ENCODE measurements around the gene CEP295NL. TPM values are rescaled to one million over a fixed set of nuclear protein-coding genes. Genes with fewer than 3 reads are reported as not detected.

Gene CEP295NL
- total RNA-seq, 4 donors from 2014 or later, result 0.78 to 6.6 (median 2.3) TPM

DNA sequence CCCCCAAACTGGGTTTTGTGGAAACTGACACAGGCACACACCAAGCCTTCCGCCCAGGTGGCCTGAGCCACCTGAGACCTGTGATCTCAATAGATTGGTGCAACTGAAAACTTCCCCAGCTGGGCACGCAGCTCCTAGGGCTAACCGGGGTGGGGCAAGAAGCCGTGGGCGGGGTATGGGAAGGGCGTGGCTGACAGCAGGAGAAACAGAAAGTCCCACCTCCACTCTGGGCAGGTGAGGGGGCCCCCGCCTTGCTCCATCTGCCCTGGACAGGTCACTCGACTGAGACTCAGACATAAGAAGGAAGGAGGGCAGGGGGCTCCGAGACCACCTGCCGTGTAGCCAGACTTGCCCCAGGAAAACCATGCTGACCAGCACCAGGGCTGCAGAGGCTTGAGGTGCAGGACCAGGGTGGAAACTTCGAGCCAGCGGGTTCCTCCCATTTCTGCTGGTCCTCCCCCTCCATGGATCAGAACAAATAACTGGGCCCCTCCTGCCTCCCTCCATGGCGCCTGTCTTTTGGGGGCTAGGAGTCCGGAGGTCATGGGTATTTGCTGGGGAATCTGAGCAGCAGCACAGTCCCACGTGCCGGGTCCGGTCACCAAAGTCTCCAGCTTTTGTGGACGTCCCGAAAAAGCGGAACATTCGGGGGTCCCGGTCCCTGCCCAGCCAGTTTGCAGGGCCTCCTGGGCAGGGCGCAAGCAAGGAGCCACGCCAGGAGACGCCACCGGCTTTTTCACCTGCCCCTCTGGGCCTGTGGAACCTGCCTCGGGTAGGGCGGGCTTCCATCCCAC lies 20.9 kb upstream of the CEP295NL start:
- peaks cover 0 to 3% (median 0%) of the 10 kb centered on the region in 4 donors for H3K36me3 ChIP-seq
- intact Hi-C loops (cut with DNase I), result loop anchor here (5.0 kb wide), 2 partner anchors 42 to 48 kb away; no protein-coding TSS in a partner anchor
- 11% methylated on average over 6 of the region's 28 CpGs for WGBS
- TF ChIP-seq, protein P1, sequence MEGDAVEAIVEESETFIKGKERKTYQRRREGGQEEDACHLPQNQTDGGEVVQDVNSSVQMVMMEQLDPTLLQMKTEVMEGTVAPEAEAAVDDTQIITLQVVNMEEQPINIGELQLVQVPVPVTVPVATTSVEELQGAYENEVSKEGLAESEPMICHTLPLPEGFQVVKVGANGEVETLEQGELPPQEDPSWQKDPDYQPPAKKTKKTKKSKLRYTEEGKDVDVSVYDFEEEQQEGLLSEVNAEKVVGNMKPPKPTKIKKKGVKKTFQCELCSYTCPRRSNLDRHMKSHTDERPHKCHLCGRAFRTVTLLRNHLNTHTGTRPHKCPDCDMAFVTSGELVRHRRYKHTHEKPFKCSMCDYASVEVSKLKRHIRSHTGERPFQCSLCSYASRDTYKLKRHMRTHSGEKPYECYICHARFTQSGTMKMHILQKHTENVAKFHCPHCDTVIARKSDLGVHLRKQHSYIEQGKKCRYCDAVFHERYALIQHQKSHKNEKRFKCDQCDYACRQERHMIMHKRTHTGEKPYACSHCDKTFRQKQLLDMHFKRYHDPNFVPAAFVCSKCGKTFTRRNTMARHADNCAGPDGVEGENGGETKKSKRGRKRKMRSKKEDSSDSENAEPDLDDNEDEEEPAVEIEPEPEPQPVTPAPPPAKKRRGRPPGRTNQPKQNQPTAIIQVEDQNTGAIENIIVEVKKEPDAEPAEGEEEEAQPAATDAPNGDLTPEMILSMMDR (IDR thresholded peaks at IDR 0.05), result no peak
- peak in 1 of 2 donors; percentile 19 for TF ChIP-seq POLR2AphosphoS5 (IDR thresholded peaks at IDR 0.05)
- DNase-seq (ENCODE audit: extremely low spot score), result no peak
- no peaks in the 10 kb centered on the region for H3K27me3 ChIP-seq
- peak overlapping the region; percentile 81 to 95 (median 91) for H3K4me3 ChIP-seq
- peak overlapping the region; percentile 92 to 99 (median 96) for H3K27ac ChIP-seq (replicated peaks in 1 of 4)
- peaks cover 48 to 83% (median 74%) of the 10 kb centered on the region in 4 donors for H3K4me1 ChIP-seq
- H3K9me3 ChIP-seq, result no peaks in the 10 kb centered on the region

DNA sequence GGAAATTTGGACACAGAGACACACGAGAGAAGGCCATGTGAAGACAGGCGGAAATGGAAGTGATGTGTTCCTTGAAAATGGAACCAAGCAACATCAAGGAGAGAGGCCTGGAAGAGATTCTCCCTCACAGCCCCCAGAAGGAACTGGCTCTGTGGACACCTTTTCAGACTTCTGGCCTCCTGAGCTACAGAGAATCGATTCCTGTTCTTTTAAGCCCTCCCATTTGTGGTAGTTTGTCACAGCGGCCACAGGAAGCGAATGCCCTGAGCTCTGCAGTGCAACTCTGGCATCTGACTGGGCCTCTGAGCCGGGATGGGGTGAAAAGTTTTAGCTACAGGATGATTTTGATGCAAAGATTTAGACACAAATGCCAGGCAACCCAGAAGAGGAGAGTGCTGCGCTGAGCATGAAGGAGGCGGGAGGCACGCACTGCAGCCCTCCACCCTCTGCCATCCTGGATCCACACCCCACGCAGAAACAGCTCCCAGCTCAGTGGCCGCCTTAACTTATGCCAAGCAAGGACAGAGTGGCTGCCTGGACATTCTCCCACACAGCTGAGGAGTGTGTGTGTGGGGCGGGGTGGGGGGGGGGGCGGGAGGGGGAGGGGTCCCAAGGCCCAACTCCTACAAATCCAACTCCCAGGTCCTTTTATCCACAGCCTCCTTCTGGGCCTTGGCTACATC lies 20.0 kb upstream of the CEP295NL start:
- no peaks in the 10 kb centered on the region for H3K9me3 ChIP-seq
- peaks cover 0 to 3% (median 0%) of the 10 kb centered on the region in 4 donors for H3K36me3 ChIP-seq
- no peaks in the 10 kb centered on the region for H3K27me3 ChIP-seq
- H3K4me1 ChIP-seq, result peaks cover 56 to 92% (median 83%) of the 10 kb centered on the region in 4 donors
- WGBS, result 30% methylated on average over 5 of the region's 13 CpGs
- TF ChIP-seq EP300 (IDR thresholded peaks at IDR 0.05) (no peak), POLR2AphosphoS5 (IDR thresholded peaks at IDR 0.05) (no peak), POLR2A (IDR thresholded peaks at IDR 0.05; ENCODE audit: low read depth) (no peak)
- TF ChIP-seq, protein P1 (IDR thresholded peaks at IDR 0.05), result no peak
- intact Hi-C loops (cut with DNase I), result loop anchor here (5.0 kb wide), 2 partner anchors 41 to 49 kb away; no protein-coding TSS in a partner anchor
- peak overlapping the region; percentile 92 to 99 (median 96) for H3K27ac ChIP-seq (replicated peaks in 1 of 4)
- DNase-seq (ENCODE audit: extremely low spot score), result no peak
- peak overlapping the region; percentile 81 to 95 (median 91) for H3K4me3 ChIP-seq

- H3K9me3 ChIP-seq, result no peaks in the 10 kb centered on the region
- intact Hi-C loops (cut with DNase I), result loop anchor here (5.0 kb wide), 2 partner anchors 39 to 51 kb away; no protein-coding TSS in a partner anchor
- peaks cover 0 to 3% (median 0%) of the 10 kb centered on the region in 4 donors for H3K36me3 ChIP-seq
- H3K4me1 ChIP-seq, result peaks cover 66 to 94% (median 86%) of the 10 kb centered on the region in 4 donors
- no peaks in the 10 kb centered on the region for H3K27me3 ChIP-seq
- H3K4me3 ChIP-seq, result peak overlapping the region in 3 of 4 donors; percentile 81 to 95 (median 93)
- TF ChIP-seq POLR2A (IDR thresholded peaks at IDR 0.05; ENCODE audit: low read depth), result no peak
- no peak for TF ChIP-seq EP300 (IDR thresholded peaks at IDR 0.05)
- TF ChIP-seq, protein P1 (IDR thresholded peaks at IDR 0.05), result no peak
- no peak for TF ChIP-seq POLR2AphosphoS5 (IDR thresholded peaks at IDR 0.05)
- WGBS, result 33% methylated on average over 6 of the region's 8 CpGs
- peak overlapping the region; percentile 92 to 99 (median 96) for H3K27ac ChIP-seq (replicated peaks in 1 of 4)
- DNase-seq (ENCODE audit: extremely low spot score), result no peak
Measured at GRCh38 chr17:78921437-78921971, 18.5 kb upstream of the CEP295NL start.

- intact Hi-C loops (cut with DNase I), result loop anchor here (5.0 kb wide), 2 partner anchors 38 to 52 kb away; no protein-coding TSS in a partner anchor
- WGBS, result 67% methylated on average over 8 of the region's 8 CpGs
- Histone ChIP-seq H3K9me3 (no peaks in the 10 kb centered on the region), H3K36me3 (peaks cover 0 to 3% (median 0%) of the 10 kb centered on the region in 4 donors), H3K4me3 (peak overlapping the region in 1 of 4 donors; percentile 2), H3K27me3 (no peaks in the 10 kb centered on the region), H3K27ac (replicated peaks in 1 of 4) (peak overlapping the region; percentile 92 to 99 (median 96)), H3K4me1 (peaks cover 72 to 94% (median 87%) of the 10 kb centered on the region in 4 donors)
- no peak for DNase-seq (ENCODE audit: extremely low spot score)
- TF ChIP-seq POLR2A (IDR thresholded peaks at IDR 0.05; ENCODE audit: low read depth) (no peak), POLR2AphosphoS5 (IDR thresholded peaks at IDR 0.05) (no peak), EP300 (IDR thresholded peaks at IDR 0.05) (no peak)
- TF ChIP-seq, protein P1 (IDR thresholded peaks at IDR 0.05), result no peak
Measured at GRCh38 chr17:78920528-78920927, 17.5 kb upstream of the CEP295NL start.

All from esophagus muscularis mucosa (tissue), 4 donors.